HG03025 (cell line): Measurements from ENCODE around the gene RARA.

Experiments
- ATAC-seq: cut with Tn5 transposase; IDR thresholded peaks from one replicate; pipeline ENCODE4 v1.9.1; 2021; ENCODE audit warnings: mild to moderate bottlenecking, moderate library complexity; ENCODE audit not compliant: unreplicated experiment, low FRiP score

RARA gene

DNA sequence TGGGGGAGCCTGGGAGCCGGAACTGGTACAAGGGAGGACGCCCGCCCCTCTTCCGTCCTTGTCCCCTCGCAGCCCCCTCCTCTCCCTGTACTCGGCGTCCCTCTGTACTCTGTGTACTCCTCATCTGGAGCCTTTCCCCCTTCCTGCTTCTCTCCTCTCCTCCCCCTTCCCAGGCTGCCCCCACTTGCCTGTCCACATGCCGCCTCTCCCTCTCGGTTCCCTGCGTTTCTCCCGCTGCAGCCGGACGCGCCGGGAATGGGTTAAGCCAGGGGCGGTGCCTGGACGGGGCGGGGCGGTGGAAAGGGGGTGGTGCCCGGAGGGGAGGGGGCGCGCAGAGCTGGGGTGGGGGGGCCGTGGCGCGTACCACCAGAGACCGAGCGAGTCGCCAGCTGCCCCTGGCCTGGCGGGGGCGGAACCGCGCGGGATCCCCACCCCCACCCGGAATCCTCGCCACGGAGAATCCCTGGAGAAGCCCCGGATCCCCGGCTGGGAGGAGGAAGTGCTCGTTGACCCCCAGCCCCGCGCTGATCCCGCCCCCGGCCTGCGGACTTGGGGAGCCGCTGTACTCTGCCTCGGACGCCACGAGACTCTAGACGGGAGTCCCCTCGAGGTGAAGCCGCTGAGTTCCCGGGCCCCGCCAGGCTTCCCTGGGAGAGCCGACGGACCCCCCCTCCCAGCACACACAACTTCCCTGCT is 33.0 kb downstream of the RARA start:
- no peak for ATAC-seq

- ATAC-seq: no peak
These were observed 33.7 kb downstream of the RARA start for GRCh38 chr17:40342504-40343218.

- no peak for ATAC-seq
These were observed 34.5 kb downstream of the RARA start for GRCh38 chr17:40343219-40344119.

- no peak for ATAC-seq
These were observed 35.6 kb downstream of the RARA start for GRCh38 chr17:40344421-40345160.

GRCh38 chr17:40345161-40345993 is 36.4 kb downstream of the RARA start:
- no peak for ATAC-seq

DNA sequence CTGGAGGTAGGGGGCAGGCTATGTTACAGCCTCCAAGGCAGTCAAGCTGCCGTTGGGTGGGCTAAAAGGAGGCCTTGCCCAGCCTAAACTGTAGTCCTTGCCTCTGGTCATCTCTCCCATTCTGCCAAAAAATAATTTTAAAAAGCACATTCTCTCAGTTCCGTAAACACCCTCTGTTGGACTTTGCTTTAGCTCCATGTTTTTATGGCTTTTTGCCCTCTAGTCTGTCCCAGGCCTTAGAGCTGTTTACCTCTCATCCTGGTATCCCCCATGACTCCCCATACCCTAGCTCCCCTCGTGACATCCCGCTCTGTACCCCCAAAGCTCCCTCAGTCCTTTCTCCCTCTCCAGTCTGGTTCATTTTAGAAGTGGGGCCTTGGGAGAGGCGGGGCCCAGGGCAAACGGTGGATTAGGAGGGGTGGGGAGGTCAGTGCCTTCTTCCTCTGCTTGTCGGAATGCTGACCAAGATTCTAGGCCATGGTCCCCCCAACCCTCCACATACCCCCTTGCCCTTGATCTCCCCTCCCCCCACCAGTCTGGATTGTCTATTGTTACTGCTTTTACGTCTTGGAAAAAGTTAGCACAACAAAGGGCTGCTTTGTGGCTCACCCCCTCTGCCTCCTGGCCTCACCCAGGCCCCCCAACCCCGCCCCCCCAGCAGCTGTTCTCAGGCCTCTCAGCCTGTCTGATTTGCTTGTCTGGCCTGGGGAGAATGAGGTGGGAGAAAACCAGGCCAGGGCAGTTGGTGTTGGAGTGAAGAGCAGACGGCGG is 37.2 kb downstream of the RARA start:
- no peak for ATAC-seq

- no peak for ATAC-seq
These were observed 37.8 kb downstream of the RARA start for GRCh38 chr17:40346765-40347158.

DNA sequence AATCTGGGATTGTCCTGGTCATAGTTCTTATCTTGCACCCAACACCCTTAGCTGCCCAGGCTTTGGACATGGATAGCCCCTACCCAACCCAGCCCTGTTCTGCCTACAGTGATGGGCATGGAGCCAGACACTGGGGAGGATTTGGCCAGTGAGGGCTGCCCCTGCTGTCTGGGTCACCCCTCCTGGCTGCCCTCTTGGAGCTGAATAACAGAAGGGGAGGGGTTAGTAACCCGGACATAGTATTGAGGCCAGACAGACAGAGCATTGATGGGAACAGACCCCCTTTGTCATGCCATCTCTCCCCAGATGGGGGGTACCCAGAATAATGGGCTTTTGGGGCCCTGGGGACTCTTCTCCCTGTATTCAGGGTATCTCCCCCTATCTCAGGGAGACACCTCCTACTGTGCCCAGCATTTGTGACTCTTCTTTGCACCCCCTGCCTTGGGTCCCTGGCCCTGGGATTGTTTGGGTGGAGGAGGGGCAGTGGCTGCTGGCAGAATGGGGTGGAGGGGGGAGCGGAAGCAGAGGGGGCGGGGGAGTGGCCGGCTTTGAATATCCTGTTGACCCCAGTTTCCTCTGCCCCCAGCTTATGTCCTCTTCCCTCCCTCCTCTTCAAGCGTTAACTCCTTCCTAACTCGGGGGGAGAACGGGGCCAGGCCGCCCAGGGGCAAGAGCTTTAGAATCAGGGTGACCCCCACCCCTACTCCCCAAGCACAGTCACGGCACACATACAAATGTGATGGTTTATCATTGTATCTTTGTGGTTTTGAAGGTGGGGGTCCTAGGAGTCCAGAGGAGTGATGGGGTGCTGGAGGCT is 38.5 kb downstream of the RARA start:
- ATAC-seq: no peak

- ATAC-seq: no peak
These were observed 39.1 kb downstream of the RARA start for GRCh38 chr17:40348136-40348504.

DNA sequence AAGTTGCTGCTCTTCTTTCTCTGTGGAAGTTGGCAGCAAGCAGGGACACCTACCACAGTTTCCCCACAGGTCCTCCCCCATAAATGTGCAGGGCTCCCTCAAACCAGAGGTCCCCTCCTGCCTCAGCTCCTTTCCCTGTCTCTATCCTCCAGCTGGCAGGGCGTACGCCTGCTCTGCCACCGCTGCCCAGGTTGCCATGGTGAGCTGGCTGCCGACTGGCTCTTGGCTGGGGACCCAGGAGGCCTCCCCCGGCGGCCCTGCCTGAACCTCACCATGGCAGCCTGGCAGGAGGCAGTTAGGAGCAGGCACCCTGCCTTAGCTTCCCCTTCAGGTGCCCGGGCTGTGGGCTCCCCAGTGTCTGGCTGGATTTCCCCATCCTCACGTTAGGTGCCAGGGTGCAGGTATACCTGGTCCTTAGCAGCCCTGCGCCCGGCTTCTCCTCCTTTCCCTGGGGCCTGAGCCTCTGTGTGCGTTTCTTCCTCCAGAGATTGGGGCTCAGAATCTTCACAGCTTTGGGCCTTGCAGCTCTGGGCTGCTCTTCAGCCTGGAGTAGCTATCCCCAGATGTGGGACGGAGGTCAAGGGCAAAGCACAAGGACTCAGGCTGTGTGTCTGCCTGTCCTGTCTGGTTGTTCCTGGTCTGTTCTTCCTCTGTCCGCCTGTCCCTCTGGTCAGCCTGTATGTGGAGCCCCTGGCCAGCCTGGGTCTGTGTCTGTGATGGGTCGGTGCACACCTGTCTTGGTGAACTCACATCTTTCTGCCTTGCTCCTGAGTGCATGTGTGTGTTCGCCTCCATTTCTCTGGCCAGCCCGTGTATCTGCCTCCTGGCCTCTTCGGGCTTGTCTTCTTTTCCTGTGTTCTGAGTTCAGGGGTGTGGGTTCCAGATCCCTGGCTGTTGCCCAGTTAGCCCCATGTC is 39.8 kb downstream of the RARA start:
- ATAC-seq: no peak

DNA sequence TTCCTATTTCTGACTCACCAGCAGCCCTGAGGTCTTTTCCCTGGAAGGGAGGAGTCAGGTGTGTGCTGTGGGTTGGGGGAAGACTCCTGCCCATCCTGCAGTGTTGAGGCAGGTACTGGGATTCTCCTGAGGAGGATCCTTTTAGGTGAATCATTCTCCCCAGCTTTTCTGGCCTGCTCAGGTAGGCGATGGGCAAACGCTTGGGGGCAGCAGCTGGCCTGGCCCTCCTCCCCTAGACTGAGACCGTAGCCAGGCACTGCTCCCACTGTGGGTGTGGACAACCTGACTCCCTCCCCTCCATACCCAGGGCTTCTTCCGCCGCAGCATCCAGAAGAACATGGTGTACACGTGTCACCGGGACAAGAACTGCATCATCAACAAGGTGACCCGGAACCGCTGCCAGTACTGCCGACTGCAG is 40.5 kb downstream of the RARA start:
- ATAC-seq: no peak

- ATAC-seq: no peak
These were observed 41.1 kb downstream of the RARA start for GRCh38 chr17:40349895-40350688.

GRCh38 chr17:40350689-40351358 is 41.8 kb downstream of the RARA start:
- no peak for ATAC-seq

GRCh38 chr17:40351359-40352236 is 42.6 kb downstream of the RARA start:
- ATAC-seq: no peak

- ATAC-seq: no peak
These were observed 43.3 kb downstream of the RARA start for GRCh38 chr17:40352237-40352778.
